ENCODE measurements around the gene DNAJB8.

DNAJB8 gene

DNA sequence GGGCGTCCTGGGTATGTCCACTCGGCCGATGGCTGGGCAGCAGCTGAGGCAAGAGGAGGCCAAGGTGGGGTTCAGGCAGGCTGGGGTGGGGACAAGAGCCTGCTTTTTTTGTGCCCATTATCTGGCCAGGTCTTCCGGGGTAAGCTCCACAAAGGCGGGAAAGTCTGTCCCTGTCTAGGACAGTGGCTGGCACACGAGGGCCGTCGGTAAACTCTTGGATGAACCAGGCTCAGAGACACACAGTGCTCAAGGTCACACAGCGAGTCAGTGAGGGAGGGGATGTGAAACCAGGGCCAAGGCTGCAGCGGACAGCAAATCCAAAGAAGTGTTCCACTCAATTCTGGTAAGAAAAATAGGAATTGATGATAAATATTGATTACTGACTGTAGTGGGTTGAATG, 2.9 kb downstream of the DNAJB8 start:
- DNase-seq: no peak

DNA sequence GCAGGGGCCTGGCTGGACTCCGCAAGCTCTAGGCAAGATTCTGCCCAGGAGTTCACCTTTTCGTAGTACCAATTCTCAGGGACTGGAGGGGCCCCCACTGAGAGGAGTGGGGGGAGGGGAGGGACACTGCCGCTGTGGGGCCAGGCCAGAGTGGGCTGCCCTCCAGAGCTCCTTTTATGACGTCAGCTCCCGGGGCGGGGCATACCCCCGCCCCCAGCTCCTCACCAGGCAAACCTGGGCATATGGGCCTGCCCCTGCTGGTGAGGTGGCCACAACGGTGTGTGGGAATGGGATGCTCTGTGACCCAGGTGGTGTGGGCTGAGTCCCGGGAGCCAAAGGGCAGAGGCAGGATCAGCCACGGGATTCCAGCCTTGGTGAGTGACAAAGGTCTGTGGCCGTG, 3.3 kb downstream of the DNAJB8 start:
- DNase-seq: no peak

DNA sequence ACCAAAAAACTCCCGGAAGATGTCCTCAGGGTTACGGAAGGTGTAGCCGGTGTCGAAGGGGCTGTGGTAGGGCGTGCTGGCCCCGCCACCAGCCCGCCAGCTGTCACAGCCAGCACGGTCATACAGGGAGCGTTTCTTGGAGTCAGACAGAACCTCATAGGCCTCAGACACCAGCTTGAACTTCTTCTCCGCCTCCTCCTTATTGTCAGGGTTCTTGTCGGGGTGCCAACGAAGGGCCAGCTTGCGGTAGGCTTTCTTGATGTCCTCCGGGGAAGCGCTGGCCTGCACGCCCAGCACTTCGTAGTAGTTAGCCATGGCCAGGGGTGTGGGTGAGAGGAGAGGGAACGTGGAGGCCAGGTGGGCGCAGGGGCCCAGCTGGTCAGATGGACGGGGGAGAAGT, 3.8 kb downstream of the DNAJB8 start:
- no peak for DNase-seq

DNA sequence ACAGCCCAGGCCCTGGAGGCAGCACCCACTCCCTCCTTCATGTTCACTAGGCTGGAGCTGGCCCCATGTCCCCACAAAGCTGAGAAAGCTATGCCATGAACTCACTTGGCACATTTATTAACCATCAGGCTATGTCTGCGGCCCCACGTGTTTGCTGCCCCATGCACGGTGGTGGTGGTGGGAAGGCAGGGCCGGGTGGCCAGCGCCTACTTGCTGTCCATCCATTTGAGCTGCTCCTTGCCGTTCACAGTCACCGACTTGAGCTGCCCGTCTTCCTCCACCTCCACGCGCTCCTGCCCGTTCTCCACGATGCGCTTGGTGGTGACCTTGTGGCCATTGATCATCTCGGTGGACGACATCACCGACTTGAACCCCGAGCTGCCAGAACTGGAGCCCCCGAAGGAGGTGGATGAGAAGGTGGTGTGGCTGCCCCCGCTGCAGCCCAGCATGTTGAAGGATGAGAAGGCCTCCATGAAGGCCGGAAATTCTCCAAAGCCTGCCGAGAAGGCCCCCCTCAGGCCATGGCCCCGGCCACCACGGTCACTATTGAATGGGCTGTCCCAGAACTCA, 4.3 kb downstream of the DNAJB8 start:
- DNase-seq: no peak

DNA sequence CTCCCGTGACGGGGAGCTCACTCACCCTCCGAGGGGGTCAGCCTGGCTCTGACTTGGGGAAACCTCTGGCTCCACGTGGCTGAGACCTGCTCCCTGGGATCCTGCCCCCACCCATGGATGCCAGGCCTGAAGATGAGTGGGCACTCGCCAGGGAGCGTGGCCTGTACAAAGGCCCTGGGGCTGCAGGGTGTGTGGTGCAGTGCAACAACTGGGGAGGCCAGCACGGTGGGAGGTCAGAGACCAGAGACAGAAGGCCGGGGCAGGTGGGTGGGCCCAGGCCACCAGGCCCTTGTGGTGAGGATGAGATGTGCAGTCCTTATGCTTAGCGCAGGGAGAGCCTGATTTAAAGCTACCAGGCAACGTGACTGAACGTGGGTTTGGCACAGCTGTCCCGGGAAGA, 5.0 kb downstream of the DNAJB8 start:
- DNase-seq: no peak

DNA sequence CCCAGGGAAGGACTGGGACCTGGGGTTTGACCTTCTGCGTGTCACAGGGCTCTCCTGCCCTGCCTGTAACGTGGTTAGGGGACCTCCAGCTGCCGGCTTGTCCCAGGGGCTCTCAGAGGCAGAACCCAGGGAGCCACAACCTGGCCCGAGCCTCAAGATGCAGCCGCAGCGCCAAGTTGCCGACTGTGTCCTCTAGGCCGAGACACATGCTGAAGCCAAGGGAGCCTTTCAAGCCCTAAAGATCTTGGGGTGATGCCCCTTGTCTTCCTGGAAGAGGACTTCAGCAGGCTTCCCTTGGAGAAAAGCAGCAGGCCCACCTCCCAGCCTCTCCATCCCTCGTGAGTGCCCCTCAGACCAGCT, 7.2 kb downstream of the DNAJB8 start:
- no peak for DNase-seq

DNA sequence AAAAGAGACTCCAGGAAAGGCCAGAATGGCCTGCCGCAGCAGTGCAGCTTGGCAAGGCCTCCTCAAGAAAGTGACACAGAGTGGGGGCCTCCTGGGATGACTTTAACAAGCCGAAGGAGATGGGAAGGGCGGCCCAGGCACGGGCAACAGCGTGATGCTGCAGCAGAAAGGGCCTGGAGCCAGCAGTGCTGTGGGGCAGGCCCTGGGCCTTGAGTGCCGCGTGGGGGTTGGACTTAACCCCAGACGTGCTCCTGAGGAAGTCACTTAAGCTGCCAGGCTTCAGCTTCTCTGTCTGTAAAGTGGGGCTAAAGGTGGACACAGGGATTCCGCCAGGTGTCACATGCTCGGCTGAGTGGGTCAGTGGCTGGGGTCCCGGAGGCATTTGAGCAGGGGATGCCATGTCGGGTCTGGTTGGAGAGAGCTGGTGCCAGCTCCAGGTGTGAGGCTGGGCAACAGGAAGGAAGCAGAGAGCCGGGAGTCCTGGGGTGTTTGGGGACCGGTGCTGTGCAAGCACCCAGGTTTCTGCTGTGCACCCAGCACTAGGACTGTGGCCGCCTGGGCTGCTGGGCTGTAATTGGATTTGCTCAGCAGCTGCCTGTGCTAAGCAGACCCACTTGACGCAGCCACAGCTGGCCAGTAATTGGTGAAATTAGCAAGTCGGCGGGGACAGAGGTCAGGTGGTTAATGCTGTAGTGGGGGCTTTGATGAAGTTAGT, 7.8 kb downstream of the DNAJB8 start:
- no peak for DNase-seq

DNA sequence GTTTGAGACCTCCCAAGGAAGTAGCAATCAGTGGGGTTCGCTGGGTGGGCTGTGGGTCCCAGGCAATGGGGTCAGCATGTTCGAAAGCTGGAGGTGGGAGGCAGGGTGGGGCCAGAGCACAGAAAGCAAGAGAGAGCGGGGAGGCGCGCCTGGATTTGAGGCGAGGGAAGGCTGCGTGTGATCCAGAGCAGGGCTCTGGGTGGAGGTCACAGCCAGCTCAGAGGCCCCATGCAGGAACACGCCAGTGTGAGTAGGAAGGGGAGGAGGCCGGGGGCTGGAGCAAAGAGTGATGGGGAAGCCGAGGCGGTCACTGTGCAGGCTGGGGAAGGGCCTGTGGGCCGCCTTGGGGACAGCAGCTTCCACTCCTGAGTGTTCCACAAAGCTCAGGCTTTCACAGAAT, 8.8 kb downstream of the DNAJB8 start:
- DNase-seq: no peak

DNA sequence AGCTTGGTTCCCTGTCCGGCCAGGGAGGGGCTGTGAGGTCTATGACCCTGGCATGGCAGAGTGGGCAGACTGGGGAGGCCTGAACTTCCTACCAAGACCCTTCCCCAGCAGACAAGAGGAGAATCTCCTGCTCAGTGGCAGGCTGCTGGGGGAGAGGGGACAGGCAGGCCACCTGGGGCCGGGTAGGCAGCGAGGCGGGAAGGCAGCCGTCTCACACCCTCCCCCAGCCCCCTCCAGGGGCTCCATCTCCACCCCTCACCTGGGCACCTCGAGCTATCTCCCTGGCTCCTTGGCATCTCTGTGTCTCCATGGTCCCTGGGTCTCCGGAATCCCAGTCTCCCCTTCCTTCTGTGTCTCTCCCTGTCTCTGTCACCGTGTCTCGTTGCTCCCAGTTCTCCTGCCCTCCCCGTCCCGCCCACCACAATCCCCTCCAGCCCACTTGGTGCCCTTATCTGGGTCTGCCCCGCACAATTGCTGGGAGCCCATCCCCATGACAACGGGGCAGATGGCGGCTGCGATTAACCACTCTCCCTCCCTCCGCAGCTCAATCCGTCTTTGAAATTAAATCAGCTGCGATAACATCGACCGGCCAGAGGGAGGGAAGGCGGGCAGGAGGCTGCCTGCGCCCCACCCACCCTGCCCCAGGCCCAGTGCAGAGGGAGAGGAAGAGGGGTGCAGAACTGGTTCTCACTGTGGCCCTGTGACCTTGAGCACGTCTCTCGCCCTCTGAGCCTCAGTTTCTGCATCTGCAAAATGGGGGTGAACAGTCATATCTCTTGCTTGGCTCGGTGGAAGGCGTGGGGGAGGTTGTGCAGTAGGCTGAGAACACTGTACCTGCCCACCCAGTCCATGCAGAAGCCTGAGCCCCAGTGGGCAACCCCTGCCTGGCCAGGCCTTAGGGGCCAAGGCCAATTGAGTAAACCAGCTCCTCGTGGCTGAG, 9.6 kb downstream of the DNAJB8 start:
- DNase-seq: no peak

DNA sequence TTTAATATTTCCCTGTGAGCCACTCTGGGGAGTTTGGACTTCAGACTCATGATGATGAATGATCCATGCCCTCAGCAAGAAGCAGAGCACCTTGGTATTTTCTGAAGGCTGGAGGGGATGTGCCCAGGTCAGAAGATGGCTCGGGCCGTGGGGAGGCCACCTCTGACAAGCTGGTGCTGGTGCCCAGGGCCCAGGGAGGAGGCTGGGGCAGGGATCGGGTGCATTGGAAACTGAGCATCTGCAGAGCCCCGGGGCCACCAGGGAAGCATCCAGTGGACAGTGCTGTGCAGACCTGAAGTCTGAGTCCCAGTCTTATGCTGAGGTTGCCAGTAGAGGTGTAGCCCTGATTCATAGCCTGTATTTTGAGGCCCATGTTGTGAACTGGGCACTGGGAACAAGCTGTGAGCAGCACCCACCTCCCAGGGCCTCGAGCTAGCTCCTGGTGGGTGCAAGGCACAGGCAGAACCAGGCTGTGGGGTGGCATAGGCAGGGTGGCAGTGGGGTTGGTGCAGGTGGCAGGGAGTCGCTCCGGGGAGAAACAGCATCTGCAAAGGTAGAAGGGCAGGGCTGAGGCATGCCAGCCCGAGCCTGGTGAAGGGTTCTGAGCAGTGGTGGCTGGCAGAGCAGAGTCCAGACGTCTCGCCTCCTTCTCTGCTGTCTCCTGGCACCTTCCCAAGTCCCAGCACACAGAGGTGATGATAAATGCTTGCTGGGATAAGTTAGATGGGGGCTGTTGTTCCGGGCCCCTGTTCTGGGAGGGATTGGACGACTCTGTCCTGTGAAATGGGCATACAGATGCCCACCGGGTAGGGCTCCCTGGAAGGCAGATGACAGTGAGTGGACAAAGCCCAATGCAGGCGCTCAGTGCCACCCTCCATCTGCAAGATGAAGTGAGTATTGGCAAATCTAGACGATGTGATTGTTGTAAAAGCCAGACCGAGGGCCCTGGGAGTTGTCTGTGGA, 10.6 kb downstream of the DNAJB8 start:
- no peak for DNase-seq

DNA sequence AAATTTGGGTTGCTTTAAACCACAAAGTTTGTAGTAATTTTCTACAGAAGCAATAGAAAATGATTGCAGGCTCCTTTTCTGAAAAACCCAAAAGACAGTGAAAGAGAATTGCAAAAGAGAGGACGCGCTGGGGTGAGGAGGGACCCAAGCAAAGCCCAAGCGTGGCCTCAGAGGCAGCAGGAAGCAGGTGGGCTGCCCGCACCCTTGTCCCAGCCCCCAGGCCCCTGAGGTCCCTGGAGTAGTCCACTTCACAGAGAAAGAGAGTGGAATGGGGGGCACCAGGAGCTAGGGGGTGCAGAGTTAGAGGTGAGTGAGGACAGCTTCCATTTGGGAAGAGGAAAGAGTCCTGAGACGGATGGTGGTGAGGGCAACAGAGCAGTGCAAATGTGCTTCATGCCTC, 11.6 kb downstream of the DNAJB8 start:
- no peak for DNase-seq

DNA sequence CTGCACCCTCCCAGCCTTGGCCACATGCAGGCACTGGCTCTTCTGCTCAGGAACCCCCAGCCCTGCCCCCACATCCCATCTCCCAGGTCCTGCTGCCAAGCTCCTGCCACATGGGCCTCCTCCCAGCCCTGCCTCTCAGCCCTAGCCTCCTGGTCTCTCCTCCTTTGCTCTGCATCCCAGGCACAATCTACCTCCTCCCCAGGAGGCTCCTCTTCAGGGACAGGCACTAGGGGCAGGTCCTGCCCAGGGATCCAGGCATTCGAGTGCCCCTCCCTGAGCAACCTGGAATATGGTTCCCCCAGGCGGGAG, 12.4 kb downstream of the DNAJB8 start:
- DNase-seq: no peak

DNA sequence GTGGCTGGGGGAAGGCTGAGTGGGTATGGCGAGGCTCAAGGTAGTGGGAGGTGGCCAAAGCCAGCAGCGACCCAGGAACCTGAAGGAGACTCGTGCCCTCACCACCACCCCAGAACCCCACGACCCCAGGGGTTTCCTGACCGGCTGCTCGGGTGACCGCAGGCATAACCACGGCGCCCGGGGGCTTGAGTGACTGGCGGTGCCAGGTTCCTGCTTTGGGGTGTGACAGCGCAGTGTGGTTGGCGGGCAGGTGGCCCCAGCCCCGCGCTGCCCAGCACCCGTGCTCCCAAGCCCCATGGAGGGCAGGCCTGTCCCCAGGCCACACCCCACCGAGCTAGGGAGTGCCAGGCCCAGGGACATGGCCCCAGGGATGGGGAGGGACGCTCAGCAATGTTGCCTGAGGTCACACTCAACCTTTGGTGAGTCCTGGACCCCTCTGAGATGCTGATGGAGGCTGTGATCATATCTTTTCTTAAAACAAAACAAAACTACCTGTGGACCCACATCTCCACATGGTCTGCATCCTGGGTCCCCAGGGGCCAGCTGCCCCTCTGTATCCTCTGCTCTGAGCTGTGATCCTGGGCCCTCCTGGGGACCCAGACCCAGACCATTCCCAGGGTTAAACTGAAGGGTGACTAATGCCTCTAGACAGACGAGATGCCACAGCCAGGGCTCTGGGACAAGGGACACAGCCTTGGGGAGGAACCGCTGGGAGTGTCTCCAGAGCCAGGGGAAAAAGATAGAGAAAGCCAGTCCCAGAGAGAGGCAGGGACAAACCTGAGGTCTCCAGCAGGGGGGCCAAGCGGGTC, 13.0 kb downstream of the DNAJB8 start:
- no peak for DNase-seq

DNA sequence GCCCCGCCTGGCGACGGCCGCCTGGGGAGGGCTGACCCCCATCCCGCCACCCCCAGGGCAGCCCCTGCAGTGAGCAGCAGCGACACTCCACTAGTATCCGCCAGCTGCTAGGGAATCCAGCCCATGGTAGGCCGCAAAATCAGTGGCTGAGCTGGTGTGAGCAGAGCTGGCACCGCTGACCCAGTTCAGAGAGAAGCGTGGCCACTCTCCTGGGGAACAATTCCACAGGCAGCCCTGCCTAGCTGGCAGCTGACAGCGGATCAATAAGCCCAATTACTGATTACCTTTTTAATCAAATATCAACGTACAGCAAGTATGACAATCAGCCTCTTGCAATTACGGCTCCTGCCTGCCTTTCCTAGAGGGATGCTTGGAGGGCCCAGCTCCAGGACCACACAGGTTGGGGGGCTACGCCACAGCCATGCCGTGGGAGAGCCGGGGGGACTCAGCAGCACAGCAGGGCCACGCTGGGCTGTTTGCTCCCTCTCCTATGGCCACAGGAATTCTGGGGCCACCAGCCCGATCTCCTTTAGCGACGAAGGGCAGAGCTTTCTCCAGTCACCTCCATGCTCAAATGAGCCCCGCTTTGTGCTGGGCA, 13.9 kb downstream of the DNAJB8 start:
- DNase-seq: no peak

DNA sequence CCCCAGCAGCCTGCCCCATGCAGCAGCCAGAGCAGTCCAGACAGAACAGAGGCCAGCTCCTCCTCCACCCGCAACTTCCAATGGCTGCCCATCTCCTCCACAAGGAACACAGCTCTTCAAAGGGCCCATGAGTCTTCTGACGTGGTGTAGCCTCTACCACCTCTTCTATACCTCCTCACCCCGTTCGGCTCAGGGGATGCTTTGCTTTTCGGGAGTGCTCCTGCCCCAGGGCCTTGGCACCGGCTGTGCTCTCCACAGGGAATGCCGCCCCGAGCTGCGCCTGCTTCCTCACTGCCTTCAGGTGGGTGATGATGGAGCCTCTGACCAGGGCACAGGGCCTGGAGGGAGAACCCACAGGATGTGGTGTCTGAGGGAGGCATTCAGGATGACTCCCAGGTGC, 14.6 kb downstream of the DNAJB8 start:
- no peak for DNase-seq

DNA sequence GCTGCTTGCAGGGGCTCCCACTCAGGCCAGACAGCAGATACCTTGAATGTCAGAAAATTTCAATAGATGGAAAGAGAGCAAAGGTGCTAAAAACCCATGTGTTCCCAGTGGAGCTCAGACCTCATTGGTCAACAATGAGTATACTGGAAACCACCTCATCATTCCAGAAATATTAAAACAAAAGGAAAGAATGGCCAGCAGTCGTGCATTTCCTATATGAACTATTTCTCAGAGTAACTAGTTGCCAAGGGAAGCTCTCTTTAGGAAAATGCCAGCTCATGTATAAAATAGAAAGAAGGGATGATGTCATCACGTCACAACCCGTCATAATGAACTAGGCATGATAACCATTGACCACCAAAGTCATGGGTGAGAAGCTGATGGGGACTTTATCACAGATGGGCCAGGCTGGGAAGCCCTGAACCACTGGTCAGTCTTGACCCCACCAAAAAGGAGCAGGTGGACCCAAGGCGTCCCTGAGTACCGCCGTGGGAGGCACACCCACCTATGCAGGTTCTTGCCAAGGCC, 17.5 kb downstream of the DNAJB8 start:
- no peak for DNase-seq

DNA sequence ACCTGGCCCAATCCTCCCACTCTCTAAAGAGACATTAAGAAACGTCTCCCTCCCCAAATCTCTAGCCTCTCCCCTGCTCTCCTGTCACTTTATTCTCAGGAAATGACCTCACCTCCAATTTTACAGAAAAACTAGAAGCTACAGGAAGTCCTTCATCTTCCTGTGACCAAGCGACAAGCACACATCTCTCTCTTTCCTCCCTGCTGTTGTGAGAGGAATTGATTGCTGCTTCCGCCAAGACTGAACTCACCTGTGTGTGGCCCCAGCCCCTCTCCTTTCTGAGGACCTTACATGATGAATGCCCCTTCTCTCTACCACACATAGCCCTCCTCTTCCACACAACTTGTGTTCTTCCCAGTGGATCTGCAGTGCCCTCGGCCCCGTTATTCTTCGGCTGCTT, 18.2 kb downstream of the DNAJB8 start:
- DNase-seq: peak; percentile 27 to 56

DNA sequence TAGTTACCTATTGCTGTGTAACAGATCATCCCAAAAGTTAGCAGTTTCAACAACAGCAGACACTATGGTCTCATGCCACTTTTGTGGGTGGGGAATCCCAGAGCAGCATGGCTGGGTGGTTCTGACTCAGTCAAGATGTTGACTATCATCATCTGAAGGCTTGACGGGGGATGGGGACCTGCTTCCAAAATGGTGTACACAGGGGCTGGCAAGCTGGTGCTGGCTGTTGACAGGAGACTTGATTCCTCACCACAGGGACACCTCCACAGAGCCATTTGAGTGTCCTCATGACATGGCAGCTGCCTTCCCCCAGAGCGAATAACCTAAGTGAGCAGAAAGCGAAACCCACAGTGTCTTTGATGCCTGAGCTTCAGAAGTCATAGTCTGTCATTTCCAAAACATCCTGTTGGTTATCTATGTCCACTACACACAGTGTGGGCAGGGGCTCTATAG, 19.1 kb downstream of the DNAJB8 start:
- DNase-seq: no peak

DNA sequence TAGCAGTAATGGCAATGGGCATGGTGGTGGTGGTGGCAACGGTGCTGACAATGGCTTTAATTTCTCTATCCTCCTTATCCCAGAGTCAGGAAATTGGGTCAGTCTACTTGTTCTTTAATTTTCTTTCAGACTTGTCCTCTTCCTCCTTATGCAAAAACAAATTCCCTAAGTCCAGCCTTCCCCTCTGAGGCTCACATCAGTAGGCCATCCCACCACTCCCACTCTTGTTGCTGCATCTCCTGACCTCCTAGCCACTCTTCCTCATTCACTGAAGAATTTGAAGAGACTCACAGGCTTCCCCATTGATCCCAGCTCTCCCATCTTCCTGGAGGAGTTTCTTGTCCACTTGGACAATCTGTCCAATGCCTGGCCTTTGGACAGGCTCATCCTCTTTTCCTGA, 19.9 kb downstream of the DNAJB8 start:
- no peak for DNase-seq

DNA sequence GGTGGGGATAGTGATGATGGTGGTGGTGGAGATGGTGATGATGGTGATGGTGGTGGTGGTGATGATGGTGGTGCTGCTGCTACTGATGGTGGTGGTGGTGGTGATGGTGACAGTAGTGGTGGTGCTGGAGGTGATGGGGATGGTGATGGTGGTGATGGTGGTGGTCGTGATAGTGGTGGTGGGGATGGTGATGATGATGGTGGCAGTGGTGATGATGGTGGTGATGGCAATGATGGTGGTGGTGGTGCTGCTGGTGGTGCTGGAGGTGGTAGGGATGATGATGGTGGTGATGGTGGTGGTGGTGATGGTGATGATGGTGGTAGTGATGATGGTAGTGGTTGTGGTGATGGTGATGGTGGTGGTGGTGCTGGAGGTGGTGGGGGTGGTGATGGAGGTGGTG, 21.3 kb downstream of the DNAJB8 start:
- no peak for DNase-seq

DNA sequence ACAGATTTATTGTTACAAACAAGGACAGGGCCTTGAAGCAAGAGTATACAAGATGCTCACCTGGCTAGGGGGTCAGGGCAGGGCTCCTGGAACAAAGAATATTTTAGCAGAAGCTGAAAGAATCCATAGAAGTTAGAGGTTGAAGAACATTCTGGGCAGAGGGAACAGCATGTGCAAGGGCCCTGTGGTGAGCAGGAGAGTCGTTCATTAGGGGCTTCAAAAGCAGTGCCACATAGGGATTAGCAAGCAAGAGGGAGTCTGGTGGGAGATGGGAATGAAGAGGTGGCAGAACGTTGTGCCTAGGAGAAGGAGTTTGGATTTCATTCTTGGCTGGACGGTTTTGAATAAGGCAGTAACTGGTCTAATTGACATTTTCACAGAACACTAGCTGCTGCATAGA, 22.9 kb downstream of the DNAJB8 start:
- no peak for DNase-seq

Data from CD4-positive, alpha-beta T cell treated with Interleukin-4 for 1 hour (primary cell).